ENCODE measurements around the gene SPATA46.

GRCh38 chr1:162367772-162368171 is 8.9 kb downstream of the SPATA46 start:
- TF ChIP-seq, protein P1, sequence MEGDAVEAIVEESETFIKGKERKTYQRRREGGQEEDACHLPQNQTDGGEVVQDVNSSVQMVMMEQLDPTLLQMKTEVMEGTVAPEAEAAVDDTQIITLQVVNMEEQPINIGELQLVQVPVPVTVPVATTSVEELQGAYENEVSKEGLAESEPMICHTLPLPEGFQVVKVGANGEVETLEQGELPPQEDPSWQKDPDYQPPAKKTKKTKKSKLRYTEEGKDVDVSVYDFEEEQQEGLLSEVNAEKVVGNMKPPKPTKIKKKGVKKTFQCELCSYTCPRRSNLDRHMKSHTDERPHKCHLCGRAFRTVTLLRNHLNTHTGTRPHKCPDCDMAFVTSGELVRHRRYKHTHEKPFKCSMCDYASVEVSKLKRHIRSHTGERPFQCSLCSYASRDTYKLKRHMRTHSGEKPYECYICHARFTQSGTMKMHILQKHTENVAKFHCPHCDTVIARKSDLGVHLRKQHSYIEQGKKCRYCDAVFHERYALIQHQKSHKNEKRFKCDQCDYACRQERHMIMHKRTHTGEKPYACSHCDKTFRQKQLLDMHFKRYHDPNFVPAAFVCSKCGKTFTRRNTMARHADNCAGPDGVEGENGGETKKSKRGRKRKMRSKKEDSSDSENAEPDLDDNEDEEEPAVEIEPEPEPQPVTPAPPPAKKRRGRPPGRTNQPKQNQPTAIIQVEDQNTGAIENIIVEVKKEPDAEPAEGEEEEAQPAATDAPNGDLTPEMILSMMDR (IDR thresholded peaks at IDR 0.05; ENCODE audit: poor library complexity), result no peak
- no peak for TF ChIP-seq EZH2phosphoT487 (IDR thresholded peaks at IDR 0.05; ENCODE audit: low read depth, severe bottlenecking, unreplicated experiment)

Data from hepatocyte (in vitro differentiated cells).